ENCODE data around the gene LSM3. TPM values are rescaled to one million over a fixed set of nuclear protein-coding genes. Genes with fewer than 3 reads are reported as not detected.
A peak's percentile ranks its signal among the peaks of the same experiment; 100 is the strongest.

LSM3 gene
- total RNA-seq (2014; rRNA removed; shearing (Covaris generic)) = 45.3 and 49.4 TPM in 2 replicates

DNA sequence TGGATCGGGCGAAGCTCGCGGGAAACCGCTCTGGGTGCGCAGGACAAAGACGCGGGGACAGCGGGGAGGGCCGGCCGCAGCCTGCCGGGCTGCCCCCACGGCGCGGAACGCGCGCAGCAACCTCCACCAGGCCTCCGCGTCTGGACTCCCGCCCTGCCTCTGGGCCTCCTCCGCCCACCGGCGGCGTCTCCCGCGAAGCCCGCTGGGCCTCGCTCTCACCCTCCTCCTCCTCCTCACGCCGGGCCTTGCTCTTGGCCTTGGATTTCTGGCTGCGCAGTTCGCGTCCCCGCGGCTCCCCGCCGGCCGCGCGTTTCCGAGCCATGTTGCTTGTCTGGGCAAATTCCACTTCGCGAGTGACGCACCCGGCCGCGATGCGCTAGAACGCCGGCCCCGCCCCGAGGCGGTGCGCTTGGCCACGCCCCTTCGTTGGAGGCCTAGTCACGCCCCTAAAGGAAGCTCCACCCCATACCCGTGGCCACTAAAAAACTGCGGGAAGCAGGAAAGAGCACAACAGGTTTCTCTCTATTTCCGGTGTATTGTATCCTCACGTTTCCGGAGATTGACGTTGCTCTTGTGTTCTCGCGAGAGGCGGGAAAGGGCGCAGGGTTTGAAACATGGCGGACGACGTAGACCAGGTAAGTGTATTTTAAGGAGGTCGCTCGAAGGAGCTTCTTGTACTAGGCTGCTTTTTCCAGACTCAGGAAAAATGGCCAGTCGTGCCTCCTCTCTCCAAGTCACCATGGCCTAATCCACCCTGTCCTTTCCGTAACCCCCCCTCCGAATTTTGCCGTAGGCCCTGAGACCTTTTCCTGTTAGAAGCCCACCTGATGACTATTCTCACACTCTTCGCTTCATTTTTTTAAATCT is at the start of gene LSM3, which contains the start of gene XPC:
LSM3 (plus strand) TSS at position 571 of the 867 bp plus-strand sequence; CDS start at position 615, 44 bp downstream.
XPC (minus strand) TSS at position 355 of the 867 bp plus-strand sequence; CDS start at position 322, 33 bp downstream.
- peak; percentile 98 for DNase-seq (ENCODE audit: low spot score)

DNA sequence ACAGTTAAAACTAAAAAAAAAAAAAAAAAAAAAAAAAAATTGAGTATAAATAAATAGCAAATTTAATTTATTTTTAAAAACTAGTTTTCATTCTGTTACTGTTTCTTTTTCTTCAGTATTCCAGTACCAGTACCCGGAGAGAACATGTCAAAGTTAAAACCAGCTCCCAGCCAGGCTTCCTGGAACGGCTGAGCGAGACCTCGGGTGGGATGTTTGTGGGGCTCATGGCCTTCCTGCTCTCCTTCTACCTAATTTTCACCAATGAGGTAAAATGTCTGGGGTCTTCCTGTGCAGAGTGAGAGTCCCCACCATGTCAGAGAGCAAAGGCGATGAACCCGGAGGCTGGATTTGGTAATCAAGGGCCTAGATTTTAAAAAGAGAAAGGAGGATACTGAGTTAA is 49.3 kb upstream of the LSM3 start:
- DNase-seq (ENCODE audit: low spot score) = no peak

DNA sequence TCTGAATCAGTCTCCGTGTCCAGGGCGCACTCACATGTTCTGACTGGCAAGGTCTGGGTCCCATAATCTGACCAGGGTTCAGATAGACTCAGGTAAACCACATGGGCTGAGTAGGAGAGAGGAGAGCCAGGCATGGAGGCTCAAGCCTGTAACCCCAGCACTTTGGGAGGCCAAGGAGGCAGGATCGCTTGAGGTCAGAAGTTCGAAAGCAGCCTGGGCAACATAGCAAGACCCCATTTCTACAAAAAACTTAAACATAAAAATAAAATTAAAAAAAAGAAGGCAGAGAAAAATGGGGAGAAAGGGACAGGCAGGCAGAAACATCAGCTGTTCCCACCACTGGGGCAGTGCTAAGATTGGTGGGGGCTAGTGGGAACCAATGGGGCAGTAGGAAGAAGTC is 48.4 kb upstream of the LSM3 start:
- DNase-seq (ENCODE audit: low spot score) = no peak

DNA sequence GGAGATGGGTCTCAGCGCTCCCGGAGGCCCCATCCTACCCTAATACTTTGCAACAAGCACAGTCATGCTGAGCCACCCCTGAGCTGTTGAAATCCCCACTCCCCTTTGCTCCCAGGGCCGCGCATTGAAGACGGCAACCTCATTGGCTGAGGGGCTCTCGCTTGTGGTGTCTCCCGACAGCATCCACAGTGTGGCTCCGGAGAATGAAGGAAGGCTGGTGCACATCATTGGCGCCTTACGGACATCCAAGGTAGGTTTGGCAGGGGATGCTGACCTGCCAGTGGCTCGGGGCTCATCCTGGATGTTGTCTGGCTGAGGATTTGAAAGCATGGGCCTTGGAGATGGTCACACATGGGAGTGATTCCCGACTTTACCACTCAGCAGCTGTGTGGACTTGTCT is 47.9 kb upstream of the LSM3 start:
- DNase-seq (ENCODE audit: low spot score) = no peak

GRCh38 chr3:14131134-14131533 is 47.5 kb upstream of the LSM3 start:
- no peak for DNase-seq (ENCODE audit: low spot score)

- DNase-seq (ENCODE audit: low spot score) = no peak
Measured at GRCh38 chr3:14132120-14132519, 46.5 kb upstream of the LSM3 start.

DNA sequence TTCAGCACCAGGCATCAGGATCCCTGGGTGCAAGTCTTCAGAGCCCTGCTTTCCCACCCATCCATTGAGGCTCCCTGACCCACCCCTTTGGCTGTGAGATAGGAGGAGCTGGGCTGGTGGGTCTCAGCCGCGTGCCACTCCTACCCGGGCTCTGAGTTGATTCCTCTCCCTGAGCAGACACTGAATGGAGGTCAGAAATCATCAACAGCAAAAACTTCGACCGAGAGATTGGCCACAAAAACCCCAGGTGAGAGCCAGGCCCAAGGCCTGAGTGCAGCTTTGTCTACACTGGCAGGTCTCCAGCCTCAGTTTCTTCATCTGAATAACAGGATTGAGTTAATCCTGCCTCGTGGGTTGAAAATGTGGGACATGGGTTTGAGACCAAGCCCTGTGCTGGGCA is 45.9 kb upstream of the LSM3 start:
- DNase-seq (ENCODE audit: low spot score) = no peak

- no peak for DNase-seq (ENCODE audit: low spot score)
Measured at GRCh38 chr3:14133188-14133800, 45.3 kb upstream of the LSM3 start.

GRCh38 chr3:14133876-14134275 is 44.7 kb upstream of the LSM3 start:
- DNase-seq (ENCODE audit: low spot score) = no peak

- no peak for DNase-seq (ENCODE audit: low spot score)
Measured at GRCh38 chr3:14134291-14134690, 44.3 kb upstream of the LSM3 start.

DNA sequence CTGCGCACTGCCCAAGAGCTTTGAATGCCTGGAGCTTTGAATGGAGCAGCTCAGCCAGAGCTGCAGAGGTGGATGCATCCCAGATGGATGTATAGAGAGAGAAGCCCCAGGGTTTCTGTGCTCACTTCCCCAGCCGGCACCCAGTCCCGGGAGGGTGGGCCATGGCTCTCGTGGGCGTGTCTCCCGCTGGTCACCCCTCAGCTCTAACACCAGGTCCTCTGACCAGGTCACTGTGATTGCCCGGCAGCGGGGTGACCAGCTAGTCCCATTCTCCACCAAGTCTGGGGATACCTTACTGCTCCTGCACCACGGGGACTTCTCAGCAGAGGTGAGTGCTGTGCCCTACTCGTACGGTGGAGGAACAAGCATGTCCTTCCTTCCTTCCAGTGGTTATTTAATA is 43.0 kb upstream of the LSM3 start:
- no peak for DNase-seq (ENCODE audit: low spot score)

DNA sequence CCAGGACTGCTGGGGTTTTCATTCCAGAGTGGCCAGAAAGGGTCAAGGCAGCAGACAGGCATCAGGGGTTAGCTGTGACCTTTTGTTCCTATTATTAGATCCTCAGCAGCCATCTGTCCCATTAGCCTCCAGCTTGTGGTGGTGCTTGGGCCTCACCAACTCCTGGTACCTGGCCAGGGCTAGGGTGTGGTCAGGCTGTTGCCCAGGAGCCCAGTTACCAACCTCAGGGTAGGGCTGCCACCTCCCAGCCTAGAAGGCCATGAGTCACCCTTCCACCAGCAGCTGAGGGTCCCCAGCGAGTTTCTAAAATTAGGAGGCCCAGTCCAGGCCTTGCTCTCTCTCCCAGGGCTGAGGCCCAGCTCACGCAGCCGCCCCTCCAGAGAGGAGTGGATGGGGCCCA is 41.6 kb upstream of the LSM3 start:
- DNase-seq (ENCODE audit: low spot score) = peak; percentile 85

DNA sequence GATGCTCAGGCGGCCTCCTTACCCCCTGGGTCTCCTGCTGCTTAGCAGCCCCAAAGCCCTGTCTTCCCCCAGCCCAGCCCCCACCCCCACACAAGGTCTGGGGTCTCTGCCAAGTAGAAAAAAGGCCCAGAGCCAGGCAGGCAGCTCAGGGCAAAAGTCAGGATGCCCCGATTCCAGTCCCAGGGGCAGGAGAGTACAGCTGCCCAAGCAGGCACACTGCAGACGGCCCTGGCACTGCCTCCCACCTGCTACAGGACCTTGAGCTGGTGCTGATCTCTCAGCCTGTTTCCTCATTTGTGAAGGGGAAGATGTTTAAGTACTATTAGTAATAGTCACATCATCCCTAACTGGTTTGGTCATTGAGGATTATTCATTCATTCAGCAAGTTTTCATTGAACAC is 41.2 kb upstream of the LSM3 start:
- peak; percentile 23 for DNase-seq (ENCODE audit: low spot score)

GRCh38 chr3:14138109-14138877 is 40.3 kb upstream of the LSM3 start:
- no peak for DNase-seq (ENCODE audit: low spot score)

GRCh38 chr3:14138878-14139655 is 39.5 kb upstream of the LSM3 start:
- DNase-seq (ENCODE audit: low spot score) = no peak

- DNase-seq (ENCODE audit: low spot score) = no peak
Measured at GRCh38 chr3:14139771-14140170, 38.8 kb upstream of the LSM3 start.

- no peak for DNase-seq (ENCODE audit: low spot score)
Measured at GRCh38 chr3:14140668-14141067, 37.9 kb upstream of the LSM3 start.

GRCh38 chr3:14141144-14141543 is 37.5 kb upstream of the LSM3 start:
- no peak for DNase-seq (ENCODE audit: low spot score)

DNA sequence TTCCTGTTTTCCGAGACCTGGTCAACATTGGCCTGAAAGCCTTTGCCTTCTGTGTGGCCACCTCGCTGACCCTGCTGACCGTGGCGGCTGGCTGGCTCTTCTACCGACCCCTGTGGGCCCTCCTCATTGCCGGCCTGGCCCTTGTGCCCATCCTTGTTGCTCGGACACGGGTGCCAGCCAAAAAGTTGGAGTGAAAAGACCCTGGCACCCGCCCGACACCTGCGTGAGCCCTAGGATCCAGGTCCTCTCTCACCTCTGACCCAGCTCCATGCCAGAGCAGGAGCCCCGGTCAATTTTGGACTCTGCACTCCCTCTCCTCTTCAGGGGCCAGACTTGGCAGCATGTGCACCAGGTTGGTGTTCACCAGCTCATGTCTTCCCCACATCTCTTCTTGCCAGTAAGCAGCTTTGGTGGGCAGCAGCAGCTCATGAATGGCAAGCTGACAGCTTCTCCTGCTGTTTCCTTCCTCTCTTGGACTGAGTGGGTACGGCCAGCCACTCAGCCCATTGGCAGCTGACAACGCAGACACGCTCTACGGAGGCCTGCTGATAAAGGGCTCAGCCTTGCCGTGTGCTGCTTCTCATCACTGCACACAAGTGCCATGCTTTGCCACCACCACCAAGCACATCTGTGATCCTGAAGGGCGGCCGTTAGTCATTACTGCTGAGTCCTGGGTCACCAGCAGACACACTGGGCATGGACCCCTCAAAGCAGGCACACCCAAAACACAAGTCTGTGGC is 36.8 kb upstream of the LSM3 start:
- DNase-seq (ENCODE audit: low spot score) = no peak

DNA sequence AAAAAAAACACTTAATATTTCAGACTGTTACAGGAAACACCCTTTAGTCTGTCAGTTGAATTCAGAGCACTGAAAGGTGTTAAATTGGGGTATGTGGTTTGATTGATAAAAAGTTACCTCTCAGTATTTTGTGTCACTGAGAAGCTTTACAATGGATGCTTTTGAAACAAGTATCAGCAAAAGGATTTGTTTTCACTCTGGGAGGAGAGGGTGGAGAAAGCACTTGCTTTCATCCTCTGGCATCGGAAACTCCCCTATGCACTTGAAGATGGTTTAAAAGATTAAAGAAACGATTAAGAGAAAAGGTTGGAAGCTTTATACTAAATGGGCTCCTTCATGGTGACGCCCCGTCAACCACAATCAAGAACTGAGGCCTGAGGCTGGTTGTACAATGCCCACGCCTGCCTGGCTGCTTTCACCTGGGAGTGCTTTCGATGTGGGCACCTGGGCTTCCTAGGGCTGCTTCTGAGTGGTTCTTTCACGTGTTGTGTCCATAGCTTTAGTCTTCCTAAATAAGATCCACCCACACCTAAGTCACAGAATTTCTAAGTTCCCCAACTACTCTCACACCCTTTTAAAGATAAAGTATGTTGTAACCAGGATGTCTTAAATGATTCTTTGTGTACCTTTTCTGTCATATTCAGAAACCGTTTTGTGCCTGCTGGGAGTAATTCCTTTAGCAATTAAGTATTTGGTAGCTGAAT is 35.9 kb upstream of the LSM3 start:
- DNase-seq (ENCODE audit: low spot score) = no peak
